Prostate gland (tissue), 2 donors: ENCODE results near the gene F7. TPM values are rescaled to one million over a fixed set of nuclear protein-coding genes. Genes with fewer than 3 reads are reported as not detected.
"Not testable (repeated sequence)": the region's sequence is repeated elsewhere in the genome, so short reads cannot be mapped to it uniquely, and the experiment has no call there.

ENCODE experiments used
- DNase-seq: peaks from one replicate; pipeline ENCODE4 v3.0.0-alpha.2; 2019; ENCODE audit warnings: low spot score
- H3K27ac ChIP-seq, 2 donors: fragments of 200-600 bp; sonication (generic); 2 replicates each; pipeline ENCODE4 v1.5.1; 2017 to 2019
- H3K27me3 ChIP-seq: fragments of 200-600 bp; sonication (generic); replicated peaks from 2 replicates; pipeline ENCODE4 v1.5.1; 2019; ENCODE audit not compliant: insufficient read depth
- H3K36me3 ChIP-seq, 2 donors: fragments of 200-600 bp; sonication (generic); 1 replicate in 1 of 2; 2 replicates in 1 of 2; pipeline versions ENCODE4 v1.5.1 to v1.8.1; 2017 to 2019
- H3K4me1 ChIP-seq: fragments of 200-600 bp; sonication (generic); replicated peaks from 2 replicates; pipeline ENCODE4 v1.5.1; 2019
- H3K4me3 ChIP-seq, 2 donors: fragments of 200-600 bp; sonication (generic); 2 replicates each; pipeline ENCODE4 v1.5.1; 2017 to 2019
- H3K9me3 ChIP-seq: fragments of 200-600 bp; sonication (generic); 2 replicates; pipeline ENCODE4 v1.5.1; 2017
- CTCF ChIP-seq, 4 experiments: fragments of 200-600 bp in 2 of 4; fragments of 450-650 bp in 2 of 4; sonication (generic) in 2 of 4; IDR thresholded peaks; 1 replicate in 3 of 4; 2 replicates in 1 of 4; pipeline ENCODE4 v1.5.1; 2016 to 2019; ENCODE audit warnings: antibody characterized with exemption in 4 of 4, mild to moderate bottlenecking in 2 of 4, moderate library complexity in 2 of 4
- POLR2A ChIP-seq: fragments of 450-650 bp; IDR thresholded peaks from one replicate; pipeline ENCODE4 v1.6.1; 2016; ENCODE audit warnings: antibody characterized with exemption, mild to moderate bottlenecking
- POLR2AphosphoS5 ChIP-seq: sonication (generic); formaldehyde crosslinking; IDR thresholded peaks from one replicate; pipeline ENCODE4 v1.6.1; 2017; ENCODE audit warnings: antibody characterized with exemption
- WGBS: methylation state at CpG from one replicate; pipeline ENCODE4 v1.1.5; 2018; 5-methylcytosine and 5-hydroxymethylcytosine counted together
- intact Hi-C: fragments of 100-400 bp; cut with DNase I; formaldehyde crosslinking; loops from one replicate; pipeline ENCODE4 v1.14.2; 2022
- total RNA-seq, 2 donors: library from RNA; depleted of rRNA; stranded (reverse); fragments of >200 nt; gene quantifications; one replicate each; pipeline ENCODE4 v1.1.0, GENCODE V29; 2016

F7 gene
- total RNA-seq, 2 donors from 2014 or later = 2.7 TPM; not detected in 1

DNA sequence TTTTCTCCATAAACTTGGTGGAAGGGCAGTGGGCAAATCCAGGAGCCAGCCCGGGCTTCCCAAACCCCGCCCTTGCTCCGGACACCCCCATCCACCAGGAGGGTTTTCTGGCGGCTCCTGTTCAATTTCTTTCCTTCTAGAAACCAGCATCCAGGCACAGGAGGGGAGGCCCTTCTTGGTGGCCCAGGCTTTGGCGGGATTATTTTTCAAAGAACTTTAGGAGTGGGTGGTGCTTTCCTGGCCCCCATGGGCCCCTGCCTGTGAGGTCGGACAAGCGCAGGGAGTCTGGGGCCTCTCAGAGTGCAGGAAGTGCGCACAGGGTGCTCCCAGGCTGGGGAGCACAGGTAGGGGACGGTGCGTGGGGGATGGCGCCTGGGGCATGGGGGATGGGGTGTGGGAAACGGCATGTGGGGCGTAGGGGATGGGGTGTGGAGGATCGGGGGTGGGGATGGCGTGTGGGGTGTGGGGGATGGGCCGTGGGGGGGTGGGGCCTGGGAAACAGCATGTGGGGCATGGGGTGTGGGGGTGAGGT is 396 bp downstream of the F7 start:
- DNase-seq = no peak
- 57% methylated on average over 15 of the region's 16 CpGs for WGBS
- peaks cover 2% of the 10 kb centered on the region for H3K27me3 ChIP-seq
- no peak overlapping the region for H3K27ac ChIP-seq
- H3K4me3 ChIP-seq = no peak overlapping the region
- no peak for TF ChIP-seq POLR2A
- no peak for TF ChIP-seq CTCF (IDR thresholded peaks at IDR 0.05)
- TF ChIP-seq POLR2AphosphoS5 = no peak
- H3K4me1 ChIP-seq = no peaks in the 10 kb centered on the region
- no peaks in the 10 kb centered on the region for H3K36me3 ChIP-seq
- no peaks in the 10 kb centered on the region for H3K9me3 ChIP-seq
- intact Hi-C loops = no loop called here

- 85% methylated on average over 23 of the region's 25 CpGs for WGBS
- DNase-seq = no peak
- H3K36me3 ChIP-seq = no peaks in the 10 kb centered on the region
- H3K27ac ChIP-seq = no peak overlapping the region
- H3K4me3 ChIP-seq = no peak overlapping the region
- TF ChIP-seq POLR2A = no peak
- intact Hi-C loops = no loop called here
- H3K4me1 ChIP-seq = no peaks in the 10 kb centered on the region
- no peaks in the 10 kb centered on the region for H3K9me3 ChIP-seq
- peaks cover 2% of the 10 kb centered on the region for H3K27me3 ChIP-seq
These were observed 1.2 kb downstream of the F7 start for GRCh38 chr13:113106711-113107351.

GRCh38 chr13:113108521-113108920 is 2.9 kb downstream of the F7 start:
- H3K27me3 ChIP-seq, H3K9me3 ChIP-seq, H3K36me3 ChIP-seq, H3K4me3 ChIP-seq, H3K27ac ChIP-seq, intact Hi-C loops, DNase-seq, H3K4me1 ChIP-seq: not testable (repeated sequence)
- 97% methylated on average over 26 of the region's 27 CpGs for WGBS

DNA sequence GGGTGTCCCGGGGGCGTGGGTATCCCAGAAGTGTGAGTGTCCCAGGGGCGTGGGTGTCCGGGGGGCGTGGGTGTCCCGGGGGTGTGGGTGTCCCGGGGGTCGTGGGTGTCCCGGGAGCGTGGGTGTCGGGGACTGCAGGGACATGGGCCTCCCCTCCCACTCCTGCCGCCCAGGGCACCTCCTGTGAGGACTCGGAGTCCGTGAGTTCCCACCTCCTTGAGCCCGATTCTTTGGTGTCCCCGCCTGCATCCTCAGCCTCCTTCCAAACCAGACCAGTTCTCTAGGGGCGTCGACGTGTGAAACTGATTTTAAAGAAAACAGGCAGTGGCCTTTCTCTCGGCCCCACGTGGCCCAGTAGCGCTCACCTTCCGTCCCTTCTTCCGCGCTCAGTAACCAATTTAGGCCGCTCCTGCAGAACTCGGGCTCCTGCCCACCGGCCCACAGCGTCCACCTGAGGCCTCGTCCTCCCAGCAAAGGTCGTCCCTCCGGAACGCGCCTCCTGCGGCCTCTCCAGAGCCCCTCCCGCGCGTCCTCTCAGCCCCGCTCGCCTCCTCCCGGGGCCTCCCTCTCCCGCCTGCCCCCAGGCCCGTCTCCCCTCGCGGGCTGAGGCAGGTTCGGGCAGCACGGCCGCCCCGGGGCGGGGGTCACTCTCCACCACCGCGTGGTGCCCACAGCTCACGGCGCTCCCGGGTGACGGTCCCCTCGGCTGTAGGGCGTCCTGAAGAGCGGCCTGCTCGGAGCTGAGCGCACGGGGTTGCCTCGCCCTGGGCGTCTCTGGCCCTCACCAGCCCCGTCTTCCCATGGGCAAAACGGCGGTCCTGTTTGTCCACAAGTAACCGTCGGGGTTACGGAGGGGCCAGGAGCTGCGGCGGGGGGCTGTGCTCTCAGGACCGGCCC is 3.8 kb downstream of the F7 start:
- no peaks in the 10 kb centered on the region for H3K4me1 ChIP-seq
- WGBS = 33% methylated on average over 59 of the region's 73 CpGs
- H3K4me3 ChIP-seq = no peak overlapping the region
- H3K36me3 ChIP-seq = no peaks in the 10 kb centered on the region
- intact Hi-C loops = no loop called here
- no peak for TF ChIP-seq POLR2AphosphoS5
- no peak for TF ChIP-seq CTCF (IDR thresholded peaks at IDR 0.05)
- no peak for TF ChIP-seq POLR2A
- H3K9me3 ChIP-seq = no peaks in the 10 kb centered on the region
- H3K27me3 ChIP-seq = peaks cover 2% of the 10 kb centered on the region
- H3K27ac ChIP-seq = no peak overlapping the region
- no peak for DNase-seq

DNA sequence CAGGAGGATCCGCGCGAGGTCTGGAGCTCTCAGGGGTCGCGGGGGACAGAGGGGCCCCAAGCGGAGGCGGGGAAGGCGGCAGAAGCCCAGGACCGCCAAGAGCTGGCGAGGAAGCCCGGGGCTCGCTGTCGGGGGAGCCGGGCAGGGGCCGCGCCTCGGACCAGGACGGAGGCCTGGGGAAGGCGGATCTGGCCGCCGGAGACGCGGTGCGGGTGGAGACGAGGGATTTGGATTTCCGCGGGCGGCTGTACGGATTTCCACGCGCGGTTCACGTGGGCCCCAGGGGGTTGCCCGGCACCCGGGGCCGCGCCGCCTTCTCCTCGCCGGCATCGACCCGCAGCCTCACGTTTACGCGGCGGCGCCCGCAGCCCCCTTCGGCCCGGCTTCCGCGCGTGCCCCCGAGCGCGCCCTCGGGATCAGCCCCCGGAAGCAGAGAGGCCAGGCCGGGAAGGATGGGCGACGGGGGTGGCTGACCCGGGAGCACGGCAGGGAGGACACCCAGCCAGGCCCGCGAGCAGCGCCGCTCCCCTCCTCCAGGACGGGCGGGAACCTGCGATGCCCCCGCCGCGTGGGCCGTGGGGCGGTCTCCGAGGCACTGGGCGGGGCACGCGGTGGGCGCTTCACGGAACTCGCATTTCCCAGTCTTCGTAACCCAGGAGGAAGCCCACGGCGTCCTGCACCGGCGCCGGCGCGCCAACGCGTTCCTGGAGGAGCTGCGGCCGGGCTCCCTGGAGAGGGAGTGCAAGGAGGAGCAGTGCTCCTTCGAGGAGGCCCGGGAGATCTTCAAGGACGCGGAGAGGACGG is 4.7 kb downstream of the F7 start:
- Histone ChIP-seq H3K4me3 (peak overlapping the region; percentile 30 to 35), H3K27me3 (peaks cover 2% of the 10 kb centered on the region), H3K36me3 (no peaks in the 10 kb centered on the region), H3K9me3 (no peaks in the 10 kb centered on the region), H3K27ac (no peak overlapping the region), H3K4me1 (no peaks in the 10 kb centered on the region)
- TF ChIP-seq CTCF (IDR thresholded peaks at IDR 0.05) = no peak
- intact Hi-C loops = no loop called here
- no peak for DNase-seq
- 2% methylated on average over 73 of the region's 99 CpGs for WGBS
